WTC11 (cell line): ENCODE data around the gene GJA3. TPM values are rescaled to one million over a fixed set of nuclear protein-coding genes. Genes with fewer than 3 reads are reported as not detected.

Experiments
- ATAC-seq: fragments of 200-7000 bp; cut with Tn5 transposase; 2 replicates; pipeline ENCODE4 v1.10.0; 2021; ENCODE audit warnings: mild to moderate bottlenecking, moderate library complexity
- CTCF ChIA-PET: fragments of 300-600 bp; sonication (Branson Sonifier 250); formaldehyde crosslinking; loops from one replicate; lab custom pipeline; 2021; ENCODE audit warnings: antibody characterized with exemption; lab: Charles Lee
- POLR2A ChIA-PET: fragments of 350-600 bp; sonication (Branson Sonifier 250); formaldehyde crosslinking; loops from one replicate; lab custom pipeline; 2021; ENCODE audit warnings: antibody characterized with exemption; lab: Charles Lee
- DNase-seq: peaks from one replicate; pipeline ENCODE4 v3.0.0; 2021; ENCODE audit warnings: low spot score
- H3K27ac Mint-ChIP-seq: 2 replicates; pipeline ENCODE4 v1.8.0; 2021; ENCODE audit warnings: mixed read lengths
- H3K27me3 Mint-ChIP-seq: 2 replicates; pipeline ENCODE4 v1.8.0; 2021; ENCODE audit warnings: low read depth, mild to moderate bottlenecking, moderate library complexity, mixed read lengths
- H3K36me3 Mint-ChIP-seq: 2 replicates; pipeline ENCODE4 v1.8.0; 2021; ENCODE audit warnings: mixed read lengths
- H3K4me1 Mint-ChIP-seq: 2 replicates; pipeline ENCODE4 v1.8.0; 2022; ENCODE audit warnings: mixed read lengths
- H3K4me3 Mint-ChIP-seq: 2 replicates; pipeline ENCODE4 v1.8.0; 2021; ENCODE audit warnings: mild to moderate bottlenecking, moderate library complexity, mixed read lengths
- H3K9me3 Mint-ChIP-seq: 2 replicates; pipeline ENCODE4 v1.8.0; 2021; ENCODE audit warnings: mixed read lengths
- E2F1 ChIP-seq: sonication (generic); formaldehyde crosslinking; IDR thresholded peaks from 2 replicates; pipeline ENCODE4 v1.8.0; 2022; ENCODE audit warnings: mild to moderate bottlenecking, missing genetic modification reagents
- HMGA2 ChIP-seq: fragments of 250-450 bp; sonication (Bioruptor Pico); IDR thresholded peaks from 2 replicates; pipeline ENCODE4 v1.4.0; 2021; ENCODE audit warnings: mild to moderate bottlenecking, moderate library complexity
- MXD4 ChIP-seq: fragments of 250-450 bp; sonication (Bioruptor Pico); IDR thresholded peaks from 2 replicates; pipeline ENCODE4 v1.8.0; 2021; ENCODE audit warnings: mild to moderate bottlenecking, moderate library complexity, borderline replicate concordance
- PRDM15 ChIP-seq: sonication (generic); formaldehyde crosslinking; IDR thresholded peaks from 2 replicates; pipeline ENCODE4 v1.8.0; 2022; ENCODE audit warnings: missing genetic modification reagents
- PRRX2 ChIP-seq: fragments of 250-450 bp; sonication (Bioruptor Pico); IDR thresholded peaks from 2 replicates; pipeline ENCODE4 v1.8.0; 2021; ENCODE audit warnings: mild to moderate bottlenecking
- SMAD4 ChIP-seq: sonication (generic); formaldehyde crosslinking; IDR thresholded peaks from 2 replicates; pipeline ENCODE4 v1.8.0; 2022; ENCODE audit warnings: mild to moderate bottlenecking, missing genetic modification reagents
- ZNF138 ChIP-seq: sonication (generic); formaldehyde crosslinking; conservative IDR thresholded peaks from 2 replicates; pipeline ENCODE4 v1.8.1; 2022; ENCODE audit warnings: mild to moderate bottlenecking, moderate library complexity, missing genetic modification reagents
- ZNF281 ChIP-seq: sonication (generic); formaldehyde crosslinking; IDR thresholded peaks from 2 replicates; pipeline ENCODE4 v1.8.0; 2023; ENCODE audit warnings: mild to moderate bottlenecking, missing genetic modification reagents
- ZNF671 ChIP-seq: fragments of 250-450 bp; sonication (Bioruptor Pico); IDR thresholded peaks from 2 replicates; pipeline ENCODE4 v1.8.0; 2021; ENCODE audit warnings: mild to moderate bottlenecking
- total RNA-seq: library from RNA; stranded (reverse); gene quantifications from 3 replicates; pipeline ENCODE4 v1.2.3, GENCODE V29; 2021
- TF ChIP-seq, protein P1 (sequence below): fragments of 250-450 bp; sonication (Bioruptor Pico); IDR thresholded peaks from 2 replicates; pipeline ENCODE4 v1.9.0; 2021; ENCODE audit warnings: mild to moderate bottlenecking
- TF ChIP-seq, protein P2 (sequence below): sonication (generic); formaldehyde crosslinking; IDR thresholded peaks from 2 replicates; pipeline ENCODE4 v1.8.0; 2022; ENCODE audit warnings: mild to moderate bottlenecking, missing genetic modification reagents
- TF ChIP-seq, protein P3 (sequence below): fragments of 250-450 bp; sonication (Bioruptor Pico); IDR thresholded peaks from 2 replicates; pipeline ENCODE4 v1.9.0; 2021; ENCODE audit warnings: mild to moderate bottlenecking
- TF ChIP-seq, protein P4 (sequence below): sonication (generic); formaldehyde crosslinking; IDR thresholded peaks from 2 replicates; pipeline ENCODE4 v1.8.1; 2023; ENCODE audit warnings: mild to moderate bottlenecking, missing genetic modification reagents, moderate library complexity

GJA3 gene
- total RNA-seq, 1 experiment from 2014 or later: 0.48 TPM

GRCh38 chr13:20171364-20171763 lies 10.5 kb upstream of the GJA3 start:
- H3K27me3 Mint-ChIP-seq: no peaks in the 10 kb centered on the region; the same call in 1 of the 2 replicates
- CTCF ChIA-PET: interaction anchor here (1.3 kb wide), 1 partner anchor 26 kb away, joined by 4 read pairs; no protein-coding TSS in a partner anchor
- DNase-seq: no peak
- ATAC-seq: no peak
- H3K9me3 Mint-ChIP-seq: no peaks in the 10 kb centered on the region
- TF ChIP-seq PRRX2 (CRISPR knock-in tag) (no peak), E2F1 (CRISPR knock-in tag) (no peak), SMAD4 (no peak), ZNF671 (CRISPR knock-in tag) (no peak), MXD4 (CRISPR knock-in tag) (no peak), HMGA2 (CRISPR knock-in tag) (no peak)
- TF ChIP-seq, protein P1, sequence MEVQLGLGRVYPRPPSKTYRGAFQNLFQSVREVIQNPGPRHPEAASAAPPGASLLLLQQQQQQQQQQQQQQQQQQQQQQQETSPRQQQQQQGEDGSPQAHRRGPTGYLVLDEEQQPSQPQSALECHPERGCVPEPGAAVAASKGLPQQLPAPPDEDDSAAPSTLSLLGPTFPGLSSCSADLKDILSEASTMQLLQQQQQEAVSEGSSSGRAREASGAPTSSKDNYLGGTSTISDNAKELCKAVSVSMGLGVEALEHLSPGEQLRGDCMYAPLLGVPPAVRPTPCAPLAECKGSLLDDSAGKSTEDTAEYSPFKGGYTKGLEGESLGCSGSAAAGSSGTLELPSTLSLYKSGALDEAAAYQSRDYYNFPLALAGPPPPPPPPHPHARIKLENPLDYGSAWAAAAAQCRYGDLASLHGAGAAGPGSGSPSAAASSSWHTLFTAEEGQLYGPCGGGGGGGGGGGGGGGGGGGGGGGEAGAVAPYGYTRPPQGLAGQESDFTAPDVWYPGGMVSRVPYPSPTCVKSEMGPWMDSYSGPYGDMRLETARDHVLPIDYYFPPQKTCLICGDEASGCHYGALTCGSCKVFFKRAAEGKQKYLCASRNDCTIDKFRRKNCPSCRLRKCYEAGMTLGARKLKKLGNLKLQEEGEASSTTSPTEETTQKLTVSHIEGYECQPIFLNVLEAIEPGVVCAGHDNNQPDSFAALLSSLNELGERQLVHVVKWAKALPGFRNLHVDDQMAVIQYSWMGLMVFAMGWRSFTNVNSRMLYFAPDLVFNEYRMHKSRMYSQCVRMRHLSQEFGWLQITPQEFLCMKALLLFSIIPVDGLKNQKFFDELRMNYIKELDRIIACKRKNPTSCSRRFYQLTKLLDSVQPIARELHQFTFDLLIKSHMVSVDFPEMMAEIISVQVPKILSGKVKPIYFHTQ (CRISPR knock-in tag): no peak
- TF ChIP-seq, protein P2, sequence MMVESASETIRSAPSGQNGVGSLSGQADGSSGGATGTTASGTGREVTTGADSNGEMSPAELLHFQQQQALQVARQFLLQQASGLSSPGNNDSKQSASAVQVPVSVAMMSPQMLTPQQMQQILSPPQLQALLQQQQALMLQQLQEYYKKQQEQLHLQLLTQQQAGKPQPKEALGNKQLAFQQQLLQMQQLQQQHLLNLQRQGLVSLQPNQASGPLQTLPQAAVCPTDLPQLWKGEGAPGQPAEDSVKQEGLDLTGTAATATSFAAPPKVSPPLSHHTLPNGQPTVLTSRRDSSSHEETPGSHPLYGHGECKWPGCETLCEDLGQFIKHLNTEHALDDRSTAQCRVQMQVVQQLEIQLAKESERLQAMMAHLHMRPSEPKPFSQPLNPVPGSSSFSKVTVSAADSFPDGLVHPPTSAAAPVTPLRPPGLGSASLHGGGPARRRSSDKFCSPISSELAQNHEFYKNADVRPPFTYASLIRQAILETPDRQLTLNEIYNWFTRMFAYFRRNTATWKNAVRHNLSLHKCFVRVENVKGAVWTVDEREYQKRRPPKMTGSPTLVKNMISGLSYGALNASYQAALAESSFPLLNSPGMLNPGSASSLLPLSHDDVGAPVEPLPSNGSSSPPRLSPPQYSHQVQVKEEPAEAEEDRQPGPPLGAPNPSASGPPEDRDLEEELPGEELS: no peak
- no peak overlapping the region for H3K4me3 Mint-ChIP-seq
- POLR2A ChIA-PET: no interaction called here
- no peak overlapping the region for H3K27ac Mint-ChIP-seq
- no peaks in the 10 kb centered on the region for H3K36me3 Mint-ChIP-seq
- peaks cover 15% of the 10 kb centered on the region for H3K4me1 Mint-ChIP-seq

DNA sequence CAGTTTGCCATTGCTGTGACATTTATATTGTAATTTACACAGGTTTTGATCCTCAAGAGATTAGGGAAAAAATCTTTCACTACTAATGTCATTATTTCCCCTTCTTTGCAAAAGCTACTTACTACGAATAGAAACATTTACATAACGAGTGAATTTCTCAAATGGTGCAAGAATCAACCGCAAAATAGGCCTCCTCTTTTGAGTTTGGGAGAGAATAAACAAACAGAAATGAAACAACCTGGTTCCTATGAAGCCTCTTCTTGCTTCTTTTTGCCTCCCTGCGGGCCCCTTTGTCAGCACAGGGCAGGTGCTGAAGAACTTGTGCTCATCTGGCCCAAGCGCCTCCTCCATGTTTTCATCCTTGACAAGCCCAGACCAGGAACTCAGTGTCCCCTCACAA lies 10.1 kb upstream of the GJA3 start:
- H3K4me1 Mint-ChIP-seq: peaks cover 15% of the 10 kb centered on the region
- no peak for DNase-seq
- H3K27ac Mint-ChIP-seq: no peak overlapping the region
- H3K27me3 Mint-ChIP-seq: no peaks in the 10 kb centered on the region; the same call in 1 of the 2 replicates
- no peak for ATAC-seq
- no peak overlapping the region for H3K4me3 Mint-ChIP-seq
- H3K9me3 Mint-ChIP-seq: no peaks in the 10 kb centered on the region
- no peak for TF ChIP-seq PRDM15 (CRISPR knock-in tag)
- TF ChIP-seq ZNF281 (CRISPR knock-in tag): no peak
- TF ChIP-seq, protein P3, sequence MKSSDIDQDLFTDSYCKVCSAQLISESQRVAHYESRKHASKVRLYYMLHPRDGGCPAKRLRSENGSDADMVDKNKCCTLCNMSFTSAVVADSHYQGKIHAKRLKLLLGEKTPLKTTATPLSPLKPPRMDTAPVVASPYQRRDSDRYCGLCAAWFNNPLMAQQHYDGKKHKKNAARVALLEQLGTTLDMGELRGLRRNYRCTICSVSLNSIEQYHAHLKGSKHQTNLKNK: no peak
- no peak for TF ChIP-seq ZNF138 (CRISPR knock-in tag)
- TF ChIP-seq, protein P1 (CRISPR knock-in tag): no peak
- TF ChIP-seq, protein P4, sequence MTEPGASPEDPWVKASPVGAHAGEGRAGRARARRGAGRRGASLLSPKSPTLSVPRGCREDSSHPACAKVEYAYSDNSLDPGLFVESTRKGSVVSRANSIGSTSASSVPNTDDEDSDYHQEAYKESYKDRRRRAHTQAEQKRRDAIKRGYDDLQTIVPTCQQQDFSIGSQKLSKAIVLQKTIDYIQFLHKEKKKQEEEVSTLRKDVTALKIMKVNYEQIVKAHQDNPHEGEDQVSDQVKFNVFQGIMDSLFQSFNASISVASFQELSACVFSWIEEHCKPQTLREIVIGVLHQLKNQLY: no peak
- ChIA-PET POLR2A (no interaction called here), CTCF (interaction anchor here (1.3 kb wide), 1 partner anchor 26 kb away, joined by 4 read pairs; no protein-coding TSS in a partner anchor)
- H3K36me3 Mint-ChIP-seq: no peaks in the 10 kb centered on the region
